ENCODE measurements around the gene ARHGAP30. TPM values are rescaled to one million over a fixed set of nuclear protein-coding genes. Genes with fewer than 3 reads are reported as not detected.

The ARHGAP30 gene
- total and polyA plus RNA-seq, 4 donors = 10.5 to 66.3 (median 33.8) TPM

GRCh38 chr1:161089938-161090337, 20.2 kb upstream of the ARHGAP30 start:
- WGBS, 2 donors = 78 to 80% methylated on average over 5 of the region's 5 CpGs

DNA sequence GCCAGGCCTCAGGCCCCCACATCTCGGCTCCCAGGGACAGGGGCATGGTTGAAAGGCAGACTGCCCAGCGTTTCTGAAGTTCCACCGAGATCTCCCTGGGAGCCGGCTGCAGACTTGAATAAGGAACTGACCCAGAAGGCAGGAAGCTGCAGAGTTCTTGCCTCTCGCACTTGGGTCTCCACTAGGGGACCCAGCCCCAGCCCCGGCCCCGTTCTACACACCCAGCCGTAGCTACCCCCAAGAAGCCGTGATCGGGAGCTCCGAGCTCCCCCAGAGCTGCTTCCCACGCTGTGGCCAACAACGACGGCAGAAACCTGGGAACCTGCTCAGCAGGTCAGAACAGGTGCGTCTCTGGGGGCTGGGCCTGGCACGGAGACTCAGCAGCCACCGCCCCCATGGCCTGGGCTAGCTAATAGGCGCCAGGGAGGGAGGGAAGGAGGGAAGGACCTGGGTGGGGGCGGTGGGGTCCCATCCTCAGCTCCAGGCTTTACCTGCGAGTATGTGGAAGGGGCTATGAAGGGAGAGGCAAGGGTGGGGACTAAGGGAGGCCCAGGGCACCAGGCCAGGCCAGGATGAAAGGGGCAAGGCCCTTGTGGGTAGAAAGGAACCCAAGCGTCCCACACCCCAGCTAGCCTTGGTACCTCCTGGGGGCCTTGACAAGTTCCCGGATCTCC, 19.7 kb upstream of the ARHGAP30 start, which contains the start of gene NECTIN4:
NECTIN4 (minus strand) TSS at position 308 of the 674 bp plus-strand sequence; CDS start at position 46, 262 bp downstream.
- H3K9me3 ChIP-seq (ENCODE audit: control insufficient read depth in 4 of 4, insufficient read depth in 3 of 4, low read length in 3 of 4) = no peaks in the 10 kb centered on the region
- H3K27me3 ChIP-seq (ENCODE audit: control insufficient read depth in 3 of 3, insufficient read depth in 3 of 3, low read length in 2 of 3) = no peaks in the 10 kb centered on the region
- no peaks in the 10 kb centered on the region for H3K36me3 ChIP-seq (ENCODE audit: control insufficient read depth in 4 of 4, insufficient read depth in 4 of 4, low read length in 4 of 4)
- H3K9ac ChIP-seq (ENCODE audit: insufficient read depth in 1 of 2, low read length in 2 of 2) = peak within 1 kb of the TSS; percentile 33 to 57
- H3K4me3 ChIP-seq = no peak within 1 kb of the TSS
- 59 to 67% methylated on average over 20 to 22 of the region's 22 CpGs for WGBS, 2 donors
- H3K4me1 ChIP-seq (ENCODE audit: control insufficient read depth in 5 of 5, insufficient read depth in 5 of 5, low read length in 5 of 5) = peaks cover 0 to 11% (median under 1%) of the 10 kb centered on the region in 5 donors
- peak within 1 kb of the TSS in 1 of 2 donors; percentile 92 for H3K27ac ChIP-seq (ENCODE audit: low read depth in 1 of 2, low read length in 1 of 2)
- TF ChIP-seq, protein P1, sequence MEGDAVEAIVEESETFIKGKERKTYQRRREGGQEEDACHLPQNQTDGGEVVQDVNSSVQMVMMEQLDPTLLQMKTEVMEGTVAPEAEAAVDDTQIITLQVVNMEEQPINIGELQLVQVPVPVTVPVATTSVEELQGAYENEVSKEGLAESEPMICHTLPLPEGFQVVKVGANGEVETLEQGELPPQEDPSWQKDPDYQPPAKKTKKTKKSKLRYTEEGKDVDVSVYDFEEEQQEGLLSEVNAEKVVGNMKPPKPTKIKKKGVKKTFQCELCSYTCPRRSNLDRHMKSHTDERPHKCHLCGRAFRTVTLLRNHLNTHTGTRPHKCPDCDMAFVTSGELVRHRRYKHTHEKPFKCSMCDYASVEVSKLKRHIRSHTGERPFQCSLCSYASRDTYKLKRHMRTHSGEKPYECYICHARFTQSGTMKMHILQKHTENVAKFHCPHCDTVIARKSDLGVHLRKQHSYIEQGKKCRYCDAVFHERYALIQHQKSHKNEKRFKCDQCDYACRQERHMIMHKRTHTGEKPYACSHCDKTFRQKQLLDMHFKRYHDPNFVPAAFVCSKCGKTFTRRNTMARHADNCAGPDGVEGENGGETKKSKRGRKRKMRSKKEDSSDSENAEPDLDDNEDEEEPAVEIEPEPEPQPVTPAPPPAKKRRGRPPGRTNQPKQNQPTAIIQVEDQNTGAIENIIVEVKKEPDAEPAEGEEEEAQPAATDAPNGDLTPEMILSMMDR (IDR thresholded peaks at IDR 0.05; ENCODE audit: control extremely low read depth, extremely low read depth) = no peak
- ATAC-seq (ENCODE audit: insufficient read depth, low FRiP score) (peak; percentile 54), DNase-seq (peak; percentile 51 to 76 (median 74))

More at GRCh38 chr1:161089938-161090337, 20.2 kb upstream of the ARHGAP30 start:
- ATAC-seq (ENCODE audit: insufficient read depth, low FRiP score) = no peak
- no peak overlapping the region for H3K9ac ChIP-seq (ENCODE audit: insufficient read depth in 1 of 2, low read length in 2 of 2)
- peaks cover 0 to 11% (median 0%) of the 10 kb centered on the region in 5 donors for H3K4me1 ChIP-seq (ENCODE audit: control insufficient read depth in 5 of 5, insufficient read depth in 5 of 5, low read length in 5 of 5)
- TF ChIP-seq, protein P1 (IDR thresholded peaks at IDR 0.05; ENCODE audit: control extremely low read depth, extremely low read depth) = no peak
- no peak overlapping the region for H3K4me3 ChIP-seq
- H3K36me3 ChIP-seq (ENCODE audit: control insufficient read depth in 4 of 4, insufficient read depth in 4 of 4, low read length in 4 of 4) = no peaks in the 10 kb centered on the region
- H3K9me3 ChIP-seq (ENCODE audit: control insufficient read depth in 4 of 4, insufficient read depth in 3 of 4, low read length in 3 of 4) = no peaks in the 10 kb centered on the region
- no peak for DNase-seq
- H3K27me3 ChIP-seq (ENCODE audit: control insufficient read depth in 3 of 3, insufficient read depth in 3 of 3, low read length in 2 of 3) = no peaks in the 10 kb centered on the region
- H3K27ac ChIP-seq (ENCODE audit: low read depth in 1 of 2, low read length in 1 of 2) = peak overlapping the region in 1 of 2 donors; percentile 92

DNA sequence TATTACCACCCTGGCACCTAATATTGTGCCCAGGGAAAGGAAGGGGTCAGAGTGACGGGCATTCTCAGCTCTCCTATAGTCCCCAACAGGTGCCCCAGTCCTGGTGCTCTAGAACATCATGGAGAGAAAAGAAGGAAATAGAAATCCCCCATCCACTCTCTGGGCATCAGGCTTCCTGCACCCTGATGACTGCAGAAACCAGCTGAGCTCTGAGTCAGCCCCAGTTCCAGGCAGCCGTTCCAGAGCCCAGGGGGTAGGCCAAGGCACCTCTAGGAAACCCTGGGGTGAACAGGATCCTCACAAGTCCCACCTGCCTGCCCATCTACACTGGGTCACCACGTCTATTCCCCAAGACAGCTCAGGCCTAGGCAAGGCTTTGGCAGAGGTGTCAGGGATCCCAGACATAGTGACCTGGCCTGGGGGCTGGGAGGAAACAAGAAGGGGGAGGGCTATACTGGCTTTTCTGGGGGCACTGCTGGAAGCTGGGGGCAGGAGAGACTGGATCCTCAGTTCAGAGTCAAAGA, 19.0 kb upstream of the ARHGAP30 start:
- ATAC-seq (ENCODE audit: insufficient read depth, low FRiP score) = no peak
- WGBS, 2 donors = 67 to 76% methylated on average over 3 of the region's 3 CpGs
- Histone ChIP-seq H3K4me1 (ENCODE audit: control insufficient read depth in 5 of 5, insufficient read depth in 5 of 5, low read length in 5 of 5) (peaks cover 0 to 11% (median 3%) of the 10 kb centered on the region in 5 donors), H3K27me3 (ENCODE audit: control insufficient read depth in 3 of 3, insufficient read depth in 3 of 3, low read length in 2 of 3) (no peaks in the 10 kb centered on the region), H3K4me3 (no peak overlapping the region), H3K9me3 (ENCODE audit: control insufficient read depth in 4 of 4, insufficient read depth in 3 of 4, low read length in 3 of 4) (no peaks in the 10 kb centered on the region), H3K9ac (ENCODE audit: insufficient read depth in 1 of 2, low read length in 2 of 2) (peak overlapping the region; percentile 33 to 57), H3K27ac (ENCODE audit: low read depth in 1 of 2, low read length in 1 of 2) (peak overlapping the region in 1 of 2 donors; percentile 92), H3K36me3 (ENCODE audit: control insufficient read depth in 4 of 4, insufficient read depth in 4 of 4, low read length in 4 of 4) (no peaks in the 10 kb centered on the region)
- no peak for DNase-seq
- TF ChIP-seq, protein P1 (IDR thresholded peaks at IDR 0.05; ENCODE audit: control extremely low read depth, extremely low read depth) = no peak
